NCI-H1930 (cell line): ENCODE measurements around the gene RABEP2.
"Not testable (repeated sequence)": the region's sequence is repeated elsewhere in the genome, so short reads cannot be mapped to it uniquely, and the experiment has no call there.

Experiments used
- DNase-seq, 2 experiments: peaks; one replicate each; lab custom pipeline; 2025; lab: John Stamatoyannopoulos, UW

Gene RABEP2

GRCh38 chr16:28924762-28925385, at the start of gene RABEP2:
TSS of gene RABEP2 (minus strand) at chr16:28925238. CDS start at chr16:28925163, 75 bp downstream.
- peak; percentile 94 to 97 for DNase-seq

GRCh38 chr16:28974437-28975157, 49.6 kb upstream of the RABEP2 start, which contains the start of gene SPNS1:
TSS of gene SPNS1 (plus strand) at chr16:28974778. CDS start at chr16:28975152, 374 bp downstream.
- peak; percentile 94 to 97 for DNase-seq

- peak; percentile 62 to 67 for DNase-seq
These were observed 49.0 kb upstream of the RABEP2 start for GRCh38 chr16:28974007-28974436.

- DNase-seq = not testable (repeated sequence)
These were observed 44.7 kb upstream of the RABEP2 start for GRCh38 chr16:28969696-28970095.

- DNase-seq = no peak
These were observed 42.1 kb upstream of the RABEP2 start for GRCh38 chr16:28967156-28967555.

GRCh38 chr16:28964496-28964895, 39.5 kb upstream of the RABEP2 start:
- DNase-seq = no peak

GRCh38 chr16:28964072-28964471, 39.0 kb upstream of the RABEP2 start:
- DNase-seq = no peak

- no peak for DNase-seq
These were observed 33.8 kb upstream of the RABEP2 start for GRCh38 chr16:28958836-28959235.

- DNase-seq = no peak
These were observed 33.2 kb upstream of the RABEP2 start for GRCh38 chr16:28958216-28958615.

- no peak for DNase-seq
These were observed 26.4 kb upstream of the RABEP2 start for GRCh38 chr16:28951410-28951943.

GRCh38 chr16:28950648-28951409, 25.8 kb upstream of the RABEP2 start, which contains the start of gene NFATC2IP:
TSS of gene NFATC2IP (plus strand) at chr16:28950937. CDS start at chr16:28951012, 75 bp downstream.
- peak; percentile 100 for DNase-seq

- no peak for DNase-seq
These were observed 21.6 kb upstream of the RABEP2 start for GRCh38 chr16:28946681-28947080.

- no peak for DNase-seq
These were observed 18.2 kb upstream of the RABEP2 start for GRCh38 chr16:28943281-28943680.

GRCh38 chr16:28939825-28940224, 14.8 kb upstream of the RABEP2 start:
- not testable (repeated sequence) for DNase-seq

- no peak for DNase-seq
These were observed 13.7 kb upstream of the RABEP2 start for GRCh38 chr16:28938721-28939120.

GRCh38 chr16:28937222-28937876, 12.3 kb upstream of the RABEP2 start:
- no peak for DNase-seq

- no peak for DNase-seq
These were observed 11.7 kb upstream of the RABEP2 start for GRCh38 chr16:28936784-28937155.

GRCh38 chr16:28935924-28936783, 11.1 kb upstream of the RABEP2 start:
- peak in 1 of 2 experiments; percentile 40 for DNase-seq

GRCh38 chr16:28935346-28935745, 10.3 kb upstream of the RABEP2 start:
- DNase-seq = no peak

- no peak for DNase-seq
These were observed 8.1 kb upstream of the RABEP2 start for GRCh38 chr16:28933171-28933570.
